ENCODE measurements around the gene CD48.

The CD48 gene, protein sequence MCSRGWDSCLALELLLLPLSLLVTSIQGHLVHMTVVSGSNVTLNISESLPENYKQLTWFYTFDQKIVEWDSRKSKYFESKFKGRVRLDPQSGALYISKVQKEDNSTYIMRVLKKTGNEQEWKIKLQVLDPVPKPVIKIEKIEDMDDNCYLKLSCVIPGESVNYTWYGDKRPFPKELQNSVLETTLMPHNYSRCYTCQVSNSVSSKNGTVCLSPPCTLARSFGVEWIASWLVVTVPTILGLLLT

DNA sequence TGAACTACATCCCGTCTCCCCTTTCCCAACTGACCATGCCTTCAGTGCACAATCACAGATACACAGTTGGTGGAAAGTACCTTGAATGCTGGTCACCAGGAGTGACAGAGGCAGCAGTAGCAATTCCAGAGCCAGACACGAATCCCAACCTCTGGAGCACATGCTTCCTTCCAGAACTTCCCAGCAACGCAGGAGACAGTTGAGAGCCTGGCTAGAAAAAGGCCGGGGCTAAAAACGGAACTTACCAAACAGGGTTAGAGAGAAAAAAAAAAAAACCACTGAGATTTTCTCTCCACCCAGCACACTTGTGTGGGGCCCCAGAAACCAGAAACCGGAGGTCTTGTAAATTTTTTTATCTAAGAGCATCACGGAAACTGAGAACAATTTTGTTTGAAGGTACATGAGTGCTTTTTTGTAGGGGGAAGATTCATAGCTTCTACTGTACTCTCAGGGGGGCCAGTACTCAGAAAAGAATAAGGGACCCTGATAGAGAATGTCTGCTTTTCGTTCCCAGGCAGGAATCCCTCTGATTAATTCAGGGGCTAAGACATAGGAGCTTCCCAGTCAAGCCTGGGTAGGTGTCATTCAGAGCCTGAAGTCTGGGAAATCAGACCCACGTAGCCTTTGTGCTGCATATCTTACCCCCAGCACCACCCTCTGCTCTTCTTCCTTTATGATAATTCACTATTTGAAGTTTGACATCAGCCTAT lies at the start of gene CD48:
Gene CD48, minus strand, starts transcription at position 221 of the 710 bp plus-strand sequence. Its CDS starts 59 bp downstream, at position 162.
- no peak for DNase-seq

DNA sequence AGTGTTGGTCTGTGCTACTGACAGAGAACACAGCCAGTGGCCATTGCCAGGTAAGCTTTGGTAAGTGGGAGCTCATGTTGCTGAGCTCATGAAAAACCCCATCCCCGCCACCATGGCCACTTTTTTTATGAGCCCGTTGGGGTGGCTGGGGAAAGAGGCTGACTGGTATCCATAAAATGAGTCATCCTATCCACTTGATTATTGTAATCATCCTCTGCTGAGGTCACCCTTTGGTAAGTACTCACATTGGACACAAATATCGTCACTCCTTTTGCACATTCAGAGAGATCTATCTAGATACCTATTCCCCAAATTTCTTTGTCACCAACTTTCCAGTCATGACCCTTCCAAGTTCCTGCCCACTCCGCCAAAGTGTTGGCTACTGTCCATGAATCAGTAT lies 49.4 kb upstream of the CD48 start:
- DNase-seq: no peak

DNA sequence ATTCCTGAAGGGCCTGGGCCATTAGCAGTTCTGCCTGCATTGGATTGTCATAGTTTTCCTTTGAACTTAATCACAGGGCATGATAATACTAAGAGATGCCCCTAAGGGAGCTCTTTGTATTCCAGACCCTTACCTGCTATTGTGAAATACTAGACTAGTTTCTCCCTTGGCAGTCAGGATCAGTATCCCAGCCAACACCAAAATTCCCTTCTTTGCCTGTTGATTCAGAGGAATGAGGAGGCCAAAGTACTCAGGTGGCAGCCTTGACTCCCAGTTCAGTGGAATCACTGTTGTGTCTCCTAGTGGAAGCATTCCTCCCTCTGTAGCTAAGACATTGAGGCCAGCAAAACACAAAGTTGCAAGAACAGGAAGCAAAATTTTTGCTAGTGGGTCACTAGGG lies 48.1 kb upstream of the CD48 start:
- no peak for DNase-seq

DNA sequence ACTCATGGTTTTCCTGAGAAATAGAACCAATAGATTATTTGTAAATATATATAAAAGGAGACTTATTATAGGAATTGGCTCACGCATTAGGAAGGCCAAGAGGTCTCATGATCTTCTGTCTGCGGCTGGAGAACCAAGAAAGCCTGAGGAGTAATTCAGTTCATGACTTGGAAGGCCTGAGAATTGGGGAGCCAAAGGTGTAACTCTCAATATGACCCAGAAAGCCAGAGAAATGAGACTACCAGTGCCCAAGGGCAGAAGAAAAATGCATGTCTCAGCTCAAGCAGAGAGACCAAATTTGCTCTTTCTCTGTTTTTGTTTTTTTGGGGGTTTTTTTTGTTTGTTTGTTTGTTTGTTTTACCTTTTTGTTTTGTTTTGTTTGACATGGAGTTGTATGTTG lies 46.9 kb upstream of the CD48 start:
- no peak for DNase-seq

DNA sequence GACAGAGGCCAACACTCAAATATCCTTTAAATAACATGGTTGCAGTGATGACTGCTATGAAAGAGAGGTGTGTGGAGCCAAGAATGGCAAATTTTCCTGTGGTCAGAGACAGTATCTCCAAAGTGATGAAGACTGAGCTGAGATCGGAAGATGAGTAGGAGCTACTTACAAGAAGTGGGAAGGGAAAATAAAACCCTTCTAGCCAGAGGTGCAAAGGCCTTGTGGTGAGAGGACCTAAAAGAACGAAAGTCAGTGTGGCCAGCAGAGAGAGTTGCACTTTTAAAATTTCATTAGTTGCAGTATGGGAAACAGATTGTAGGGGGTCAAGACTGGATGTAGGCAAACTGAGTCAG lies 45.2 kb upstream of the CD48 start:
- DNase-seq: no peak

DNA sequence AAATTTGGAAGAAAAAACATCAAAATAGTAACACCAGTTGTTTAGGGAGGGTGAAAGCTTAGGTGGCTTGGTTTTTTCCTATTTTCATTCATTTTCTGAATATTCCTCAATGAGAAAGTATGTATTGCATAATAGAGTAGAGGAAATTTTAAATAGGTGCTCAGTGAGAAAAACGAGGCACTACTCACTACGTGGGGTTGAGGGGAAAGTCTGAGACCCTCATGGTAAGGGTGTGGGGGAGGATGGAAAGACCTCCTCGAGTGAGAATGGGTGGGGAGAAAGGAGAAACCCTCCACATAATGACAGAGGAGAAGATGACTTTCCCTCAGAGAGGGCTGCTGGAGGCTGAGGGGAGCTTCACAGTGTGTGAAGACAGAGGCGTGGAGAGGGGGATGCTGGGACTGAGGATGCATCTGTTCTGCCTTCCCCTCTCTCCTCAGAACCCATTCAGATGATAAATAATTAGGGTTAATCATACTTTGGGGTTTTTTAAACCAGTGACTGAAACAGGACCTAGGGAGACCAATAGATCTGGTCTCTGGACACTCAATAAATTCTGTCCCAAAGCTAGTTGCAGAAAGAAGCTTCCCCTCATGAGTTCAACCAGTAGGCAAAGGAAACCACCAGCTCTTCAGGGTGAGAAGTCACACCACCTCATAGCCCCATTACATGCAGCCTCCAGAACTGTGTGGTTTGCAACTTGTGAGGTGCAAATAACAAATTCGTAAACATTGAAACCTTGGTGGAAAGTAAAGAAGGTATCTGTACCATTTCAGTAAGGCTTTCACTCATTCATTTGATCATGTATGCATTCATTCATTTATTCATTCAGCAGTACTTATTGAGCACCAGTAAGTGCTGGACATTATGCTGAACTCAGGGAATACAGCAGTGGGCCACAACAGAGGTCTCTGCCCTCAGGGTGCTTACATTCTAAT lies 44.6 kb upstream of the CD48 start:
- no peak for DNase-seq

DNA sequence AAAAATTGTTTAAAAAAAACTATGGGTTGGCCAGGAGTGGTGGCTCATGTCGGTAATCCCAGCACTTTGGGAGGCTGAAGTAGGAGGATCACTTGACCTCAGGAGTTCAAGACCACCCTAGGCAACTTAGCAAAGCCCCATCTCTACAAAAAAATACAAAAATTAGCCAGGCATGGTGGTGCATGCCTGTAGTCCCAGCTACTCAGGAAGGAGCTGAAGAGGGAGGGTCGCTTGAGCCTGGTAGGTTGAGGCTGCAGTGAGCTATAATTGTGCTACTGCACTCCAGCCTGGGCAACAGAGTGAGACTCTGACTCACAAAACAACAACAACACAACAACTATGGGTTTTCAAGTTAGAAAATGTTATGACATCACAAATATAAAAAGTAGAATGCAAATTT lies 43.8 kb upstream of the CD48 start:
- DNase-seq: no peak

DNA sequence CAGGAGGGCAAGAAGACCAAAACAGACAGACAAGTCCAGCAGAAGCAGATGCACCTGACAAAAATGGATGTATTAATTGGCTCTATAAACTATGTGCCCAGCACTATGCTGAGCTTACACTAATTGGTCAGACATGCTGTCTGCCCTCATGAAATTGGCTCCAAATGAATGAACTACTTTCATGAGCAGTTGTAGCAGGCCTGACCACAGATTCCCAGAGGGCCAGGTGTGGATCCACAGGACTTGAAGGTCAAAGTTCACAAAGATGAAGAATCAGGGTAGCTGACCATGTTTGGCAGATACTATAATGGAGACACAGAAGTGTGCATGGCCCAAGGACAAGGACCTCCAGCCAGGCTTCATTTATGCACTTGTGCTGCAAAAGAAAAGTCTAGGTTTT lies 42.0 kb upstream of the CD48 start:
- no peak for DNase-seq

DNA sequence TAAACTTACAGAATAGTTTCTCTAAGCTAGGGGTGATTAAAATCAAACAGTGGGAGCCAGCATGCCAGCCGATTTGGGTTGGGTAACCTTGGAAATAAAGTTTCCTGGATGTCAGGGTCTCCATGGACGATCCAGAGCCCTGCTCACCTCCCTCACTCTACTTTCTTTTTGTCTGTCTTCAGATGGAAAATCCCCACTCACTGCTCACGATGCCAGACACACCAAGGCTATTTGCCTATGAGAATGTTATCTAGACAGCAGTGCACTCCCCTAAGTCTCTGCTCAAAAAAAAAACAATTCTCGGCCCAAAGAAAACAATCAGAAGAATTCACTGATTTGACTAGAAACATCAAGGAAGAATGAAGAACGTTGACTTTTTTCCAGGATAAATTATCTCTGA lies 41.3 kb upstream of the CD48 start:
- DNase-seq: no peak

DNA sequence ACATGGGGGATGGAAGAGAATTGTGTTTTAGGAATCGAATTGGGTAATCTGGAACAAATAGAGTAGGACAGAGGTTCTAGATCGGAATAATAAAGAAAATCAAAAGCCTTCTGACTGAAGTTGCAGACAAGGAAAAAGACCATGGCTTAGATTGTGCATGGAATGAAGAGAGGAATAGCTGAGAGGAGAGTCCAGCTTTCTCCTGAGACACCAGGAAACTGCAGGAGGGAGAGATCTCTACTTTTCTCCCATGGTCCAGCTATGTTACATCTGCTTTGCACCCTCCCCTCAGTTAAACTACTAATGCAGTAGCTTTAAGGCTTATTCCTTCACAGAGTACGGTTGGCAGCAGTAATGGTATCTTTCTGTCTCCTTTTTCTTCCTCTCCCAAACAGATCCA lies 40.8 kb upstream of the CD48 start:
- DNase-seq: no peak

DNA sequence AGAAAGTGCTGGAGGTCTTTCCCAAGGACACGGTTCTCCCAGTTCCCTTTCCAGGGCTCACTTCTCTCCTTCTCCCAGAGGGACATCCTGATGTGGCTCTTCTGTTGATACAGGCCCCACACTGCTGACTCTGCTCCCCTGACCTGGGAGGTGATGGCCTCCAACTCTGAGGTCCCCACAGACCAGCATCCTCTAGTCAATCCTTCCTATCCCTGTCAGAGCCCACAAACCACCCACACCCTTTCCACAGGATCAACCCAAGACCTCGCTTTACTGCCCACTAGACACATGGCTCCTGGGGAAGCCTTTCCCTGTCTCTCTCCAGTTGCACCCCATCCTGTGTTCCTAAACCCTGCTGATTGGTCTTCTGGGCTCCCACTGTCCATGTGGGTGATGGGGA lies 39.0 kb upstream of the CD48 start:
- no peak for DNase-seq

DNA sequence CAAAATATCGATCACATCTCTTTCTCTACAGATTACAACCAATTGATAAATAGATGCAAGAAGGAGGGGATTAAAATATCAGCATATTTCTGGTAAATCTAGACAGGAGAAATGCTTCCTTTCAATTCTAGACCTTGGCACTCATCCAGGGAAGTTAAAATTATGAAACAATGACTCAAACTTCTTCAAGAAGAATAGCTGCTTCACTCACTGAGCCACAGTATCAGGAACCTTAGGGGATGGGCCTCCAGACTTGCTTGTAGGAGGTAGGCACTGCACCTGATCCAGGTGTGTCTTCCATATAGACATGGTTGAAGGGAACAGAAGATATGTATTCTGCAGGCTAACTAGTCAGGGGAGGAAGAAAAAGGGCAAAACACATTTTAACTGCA lies 37.3 kb upstream of the CD48 start:
- no peak for DNase-seq

DNA sequence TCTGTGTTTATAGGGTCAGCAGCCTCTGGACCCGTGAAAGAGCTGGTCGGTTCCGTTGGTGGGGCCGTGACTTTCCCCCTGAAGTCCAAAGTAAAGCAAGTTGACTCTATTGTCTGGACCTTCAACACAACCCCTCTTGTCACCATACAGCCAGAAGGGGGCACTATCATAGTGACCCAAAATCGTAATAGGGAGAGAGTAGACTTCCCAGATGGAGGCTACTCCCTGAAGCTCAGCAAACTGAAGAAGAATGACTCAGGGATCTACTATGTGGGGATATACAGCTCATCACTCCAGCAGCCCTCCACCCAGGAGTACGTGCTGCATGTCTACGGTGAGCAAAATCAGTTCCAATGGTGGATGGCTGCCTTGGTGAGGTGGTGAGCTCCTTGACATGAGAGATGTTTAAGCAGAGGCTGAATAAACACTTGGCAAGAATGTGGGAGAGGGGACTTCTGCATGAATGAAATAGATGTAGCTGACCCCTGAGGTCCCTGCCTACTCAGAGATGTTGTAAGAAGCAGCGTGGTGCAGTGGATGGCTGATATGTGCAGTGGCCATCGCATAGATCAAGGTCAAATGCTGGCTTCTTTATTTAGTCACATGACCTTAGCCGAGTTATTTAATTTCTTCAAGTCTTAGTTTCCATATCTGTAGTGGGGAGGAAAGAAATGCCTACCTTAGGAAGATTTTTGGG lies 36.7 kb upstream of the CD48 start:
- DNase-seq: no peak

DNA sequence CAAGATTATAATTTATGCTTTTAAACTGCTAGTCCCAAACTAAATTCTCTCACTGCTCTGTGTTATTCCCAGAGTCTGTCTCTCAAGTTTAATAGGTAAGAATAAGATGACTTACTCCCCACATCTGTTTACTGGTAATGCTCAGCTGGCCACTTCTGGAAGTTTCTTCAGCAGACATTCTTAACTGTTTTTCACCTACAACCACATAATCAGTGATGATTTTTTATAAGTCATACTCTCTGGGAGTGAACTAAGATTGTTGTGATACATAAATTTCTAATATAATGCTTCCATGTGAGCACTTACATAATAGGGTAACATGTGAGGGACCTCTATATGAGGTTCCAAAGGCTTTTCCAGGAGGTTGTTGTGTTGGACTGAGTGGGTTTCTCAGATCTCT lies 36.1 kb upstream of the CD48 start:
- no peak for DNase-seq

DNA sequence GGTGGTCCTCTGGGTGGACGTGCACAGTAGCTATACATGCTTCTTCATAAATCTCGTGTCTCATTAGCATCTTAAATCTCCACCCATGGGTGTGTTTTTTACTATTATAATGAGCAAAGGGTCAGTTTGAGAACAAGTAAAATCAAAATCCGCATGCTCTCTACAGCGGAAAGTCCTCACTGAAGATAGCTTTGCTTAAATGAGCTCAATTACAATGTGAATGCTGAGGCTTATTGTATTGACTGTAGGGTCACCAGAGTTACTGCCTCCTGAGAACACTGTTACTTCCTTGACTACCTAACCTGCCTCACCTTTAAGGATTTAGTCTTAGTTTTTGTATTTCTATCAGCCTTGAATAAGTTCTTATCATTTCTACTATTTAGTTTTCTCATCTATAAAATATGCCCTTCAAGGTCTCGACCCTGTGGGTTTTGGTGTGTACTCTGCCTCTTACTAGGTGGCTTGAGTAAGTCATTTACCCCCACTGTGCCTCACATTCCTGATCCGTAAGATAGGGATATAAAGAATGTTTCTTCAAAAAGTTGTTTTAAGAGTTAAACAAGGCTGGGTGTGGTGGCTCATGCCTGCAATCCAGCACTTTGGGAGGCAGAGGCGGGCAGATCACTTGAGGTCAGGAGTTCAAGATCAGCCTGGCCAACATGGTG lies 35.3 kb upstream of the CD48 start:
- DNase-seq: no peak

DNA sequence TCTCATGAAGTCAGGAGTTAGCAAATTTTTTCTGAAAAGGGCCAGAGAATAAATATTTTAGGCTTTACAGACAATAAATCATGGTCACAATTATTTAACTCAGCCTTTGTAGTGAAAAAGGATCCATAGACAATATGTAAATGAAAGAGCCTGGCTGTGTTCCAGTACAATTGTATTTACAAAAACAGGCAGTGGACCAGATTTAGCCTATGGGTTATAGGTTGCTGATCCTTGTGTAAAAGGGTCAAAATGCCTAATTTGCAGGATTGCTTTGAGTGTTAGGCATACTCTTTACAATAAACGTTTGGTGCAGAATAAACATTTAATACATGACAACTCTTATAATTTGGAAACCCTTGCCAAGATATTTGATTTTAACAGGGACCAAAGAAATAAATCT lies 33.9 kb upstream of the CD48 start:
- no peak for DNase-seq

DNA sequence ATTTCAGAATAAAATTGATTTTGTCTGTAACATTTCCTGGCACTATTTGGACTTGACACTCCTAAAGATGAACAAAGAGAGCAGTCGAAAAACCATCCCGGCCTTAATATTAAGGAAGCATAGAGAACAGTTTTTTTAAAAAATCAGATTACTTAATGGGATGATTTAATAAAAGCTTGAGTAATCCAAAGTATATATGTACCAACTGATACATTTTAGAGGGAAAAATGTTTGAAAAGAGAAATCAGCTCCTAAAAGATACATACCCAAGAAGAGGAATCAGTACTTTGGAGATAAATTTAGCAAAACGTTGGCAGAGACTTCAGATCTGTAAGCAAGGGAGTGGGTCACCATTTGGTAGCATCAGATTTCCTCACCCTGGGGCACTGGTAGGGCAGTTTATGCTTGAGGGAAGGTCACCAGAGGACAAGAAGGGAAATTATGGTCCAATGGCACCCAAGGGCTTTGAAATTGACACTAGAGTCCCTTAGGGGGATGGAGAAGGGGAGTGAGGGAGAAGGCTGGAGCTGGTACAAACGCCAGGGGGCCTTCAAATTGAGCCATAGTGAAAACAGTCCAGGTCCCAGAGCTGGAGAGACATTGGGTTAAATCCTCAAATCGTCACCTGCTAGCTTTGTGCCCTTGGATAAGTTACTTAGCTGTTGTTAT lies 33.4 kb upstream of the CD48 start:
- DNase-seq: no peak

DNA sequence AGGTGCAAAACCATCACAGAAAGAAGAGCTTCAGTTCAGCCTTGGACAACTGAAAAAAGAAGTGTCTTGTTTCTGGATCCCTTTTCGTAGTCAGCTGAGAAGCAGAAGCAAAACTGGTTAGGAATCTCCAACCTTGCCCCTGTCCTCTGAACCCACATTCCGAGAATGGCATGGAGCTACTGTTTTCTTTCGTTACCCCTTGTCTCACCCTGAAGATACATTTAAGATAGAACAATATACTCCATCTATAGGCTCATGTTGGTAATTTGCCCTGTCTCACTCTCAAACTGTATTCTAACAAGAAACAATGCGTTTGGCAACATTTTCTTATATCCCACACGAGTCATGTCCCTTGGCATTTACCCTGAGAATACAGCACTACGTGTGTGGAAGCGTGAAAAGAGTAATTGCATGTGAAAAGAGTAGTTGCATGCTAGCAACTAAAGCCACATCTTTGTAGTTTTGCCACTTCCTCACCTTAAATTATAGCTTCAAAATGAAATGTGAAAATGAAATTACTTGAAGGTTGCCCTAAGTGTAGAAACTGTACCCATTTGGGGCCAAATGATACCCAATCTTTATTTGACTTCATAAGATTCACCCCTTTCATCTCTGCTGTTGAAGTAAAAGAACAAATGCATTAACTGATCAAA lies 32.7 kb upstream of the CD48 start:
- DNase-seq: no peak

DNA sequence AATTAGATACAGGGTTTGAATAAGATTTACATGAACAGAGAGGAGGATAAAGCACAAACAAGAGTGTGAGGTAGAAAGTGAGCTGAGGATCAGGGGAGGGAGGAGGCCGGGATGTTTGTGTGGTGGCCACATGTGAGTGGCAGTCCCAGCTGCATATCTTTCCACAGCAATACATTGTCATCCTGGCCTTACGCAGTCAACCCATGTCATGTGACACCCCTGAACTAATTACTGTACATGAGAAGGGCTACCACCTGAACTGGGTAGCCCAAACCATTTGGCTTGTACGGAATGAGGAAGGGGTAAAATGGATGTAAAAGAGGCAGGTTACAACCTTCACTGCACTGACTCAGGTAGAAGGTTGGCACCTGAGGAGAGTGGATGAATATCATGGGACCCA lies 31.6 kb upstream of the CD48 start:
- no peak for DNase-seq

DNA sequence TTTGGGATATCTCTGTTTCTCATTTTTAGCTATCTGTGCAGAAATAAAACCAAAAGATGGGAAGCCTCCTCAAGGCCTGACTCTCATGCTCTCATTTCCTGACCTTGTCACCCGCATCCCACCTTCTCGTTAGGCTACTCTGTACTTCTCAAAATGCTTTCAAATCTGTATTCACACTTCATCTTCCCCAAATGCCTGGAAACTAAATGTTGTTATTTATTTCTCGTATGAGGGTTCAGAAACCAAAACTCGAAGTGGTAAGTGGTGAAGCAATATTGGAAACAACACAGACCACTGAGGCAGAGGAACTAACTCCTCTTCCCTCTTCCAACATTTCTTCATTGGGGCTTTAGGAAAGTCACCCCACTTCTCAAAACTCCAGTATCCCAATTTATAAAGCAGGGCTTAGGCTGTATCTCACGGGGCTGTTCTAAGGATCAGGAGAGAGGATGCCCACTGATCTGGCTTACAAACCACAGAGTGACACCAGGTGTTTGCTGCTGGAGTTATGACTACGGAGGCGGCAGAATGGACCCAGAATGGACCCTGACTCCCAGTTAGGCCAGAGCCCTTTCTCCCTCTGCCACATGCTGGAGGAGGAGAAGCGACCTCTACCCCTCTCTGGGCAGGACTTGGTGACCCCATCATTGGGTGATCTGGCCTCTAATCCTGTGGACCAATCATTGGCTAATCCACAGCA lies 31.0 kb upstream of the CD48 start:
- no peak for DNase-seq
